Stimulated activated CD8-positive, alpha-beta memory T cell treated with anti-CD3 and anti-CD28 coated beads, Interleukin-4, amount 100 ng/mL, for 48 hours (primary cell): ENCODE results near the gene WDR91.

Experiments
- DNase-seq: peaks from one replicate; pipeline ENCODE4 v3.0.0-alpha.2; 2020

The WDR91 gene

GRCh38 chr7:135195968-135196629, 15.2 kb downstream of the WDR91 start:
- peak; percentile 3 for DNase-seq

GRCh38 chr7:135195156-135195555, 16.2 kb downstream of the WDR91 start:
- no peak for DNase-seq

- DNase-seq, result peak; percentile 1
Measured at GRCh38 chr7:135194494-135195095, 16.7 kb downstream of the WDR91 start.

GRCh38 chr7:135193615-135194081, 17.7 kb downstream of the WDR91 start:
- DNase-seq, result no peak

GRCh38 chr7:135192914-135193536, 18.3 kb downstream of the WDR91 start:
- DNase-seq, result no peak

GRCh38 chr7:135190703-135191102, 20.6 kb downstream of the WDR91 start:
- DNase-seq, result no peak

- no peak for DNase-seq
Measured at GRCh38 chr7:135189961-135190360, 21.4 kb downstream of the WDR91 start.

GRCh38 chr7:135189221-135189662, 22.1 kb downstream of the WDR91 start:
- DNase-seq, result no peak

- no peak for DNase-seq
Measured at GRCh38 chr7:135188298-135188984, 22.9 kb downstream of the WDR91 start.

GRCh38 chr7:135186841-135187253, 24.5 kb downstream of the WDR91 start:
- peak; percentile 58 for DNase-seq

GRCh38 chr7:135186261-135186540, 25.1 kb downstream of the WDR91 start:
- DNase-seq, result no peak

GRCh38 chr7:135185471-135186260, 25.7 kb downstream of the WDR91 start:
- DNase-seq, result no peak

- DNase-seq, result no peak
Measured at GRCh38 chr7:135184254-135184841, 27.0 kb downstream of the WDR91 start.

- no peak for DNase-seq
Measured at GRCh38 chr7:135183478-135183877, 27.8 kb downstream of the WDR91 start.

- no peak for DNase-seq
Measured at GRCh38 chr7:135181929-135182678, 29.2 kb downstream of the WDR91 start.

GRCh38 chr7:135181261-135181928, 29.9 kb downstream of the WDR91 start:
- no peak for DNase-seq

- no peak for DNase-seq
Measured at GRCh38 chr7:135180122-135180521, 31.2 kb downstream of the WDR91 start.

GRCh38 chr7:135179321-135179925, 31.9 kb downstream of the WDR91 start:
- DNase-seq, result no peak

GRCh38 chr7:135178364-135178763, 33.0 kb downstream of the WDR91 start:
- DNase-seq, result peak; percentile 11

- peak; percentile 5 for DNase-seq
Measured at GRCh38 chr7:135177028-135177696, 34.2 kb downstream of the WDR91 start.
